NCI-H2227 (cell line): ENCODE measurements around the gene TCF23.

Experiments used
- DNase-seq: peaks from one replicate; lab custom pipeline; 2025; ENCODE audit not compliant: unreplicated experiment; lab: John Stamatoyannopoulos, UW

Gene TCF23

DNA sequence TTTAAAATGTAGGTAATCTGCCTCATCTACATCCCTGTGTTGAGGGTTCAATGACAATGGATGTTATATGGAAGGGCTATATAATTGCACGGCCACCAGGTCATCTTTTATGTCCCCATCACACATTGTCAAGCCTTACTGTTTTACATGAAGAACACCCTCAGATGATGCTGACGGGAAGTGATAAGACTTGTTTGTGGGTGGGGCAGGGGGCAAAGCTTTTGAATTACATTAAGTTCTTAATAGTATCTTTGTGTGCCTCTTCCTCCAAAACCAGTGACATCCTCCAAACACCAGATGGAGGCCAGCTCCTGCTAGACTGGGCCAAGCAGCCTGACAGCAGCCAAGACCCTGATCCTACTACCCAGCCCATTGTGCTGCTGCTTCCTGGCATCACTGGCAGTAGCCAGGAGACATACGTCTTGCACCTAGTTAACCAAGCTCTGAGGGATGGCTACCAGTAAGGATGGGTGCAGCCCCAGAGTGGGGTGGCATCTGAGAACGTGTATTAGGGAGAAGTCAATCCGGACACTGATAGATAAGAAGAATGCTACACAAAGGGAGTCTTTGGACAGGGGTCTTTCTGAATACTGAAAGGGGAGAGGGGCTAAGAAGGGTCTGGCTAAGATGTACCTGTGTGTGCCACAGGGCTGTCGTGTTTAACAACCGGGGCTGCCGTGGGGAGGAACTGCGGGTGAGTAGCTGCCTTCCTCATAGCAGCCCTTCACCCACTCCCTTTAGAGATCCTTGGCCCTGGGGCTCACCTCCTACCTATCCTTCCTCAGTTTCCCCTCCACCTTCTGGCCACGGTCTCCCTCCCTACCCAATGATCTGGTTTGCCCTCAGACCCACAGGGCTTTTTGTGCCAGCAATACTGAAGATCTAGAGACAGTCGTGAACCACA, 19.9 kb upstream of the TCF23 start:
- no peak for DNase-seq

DNA sequence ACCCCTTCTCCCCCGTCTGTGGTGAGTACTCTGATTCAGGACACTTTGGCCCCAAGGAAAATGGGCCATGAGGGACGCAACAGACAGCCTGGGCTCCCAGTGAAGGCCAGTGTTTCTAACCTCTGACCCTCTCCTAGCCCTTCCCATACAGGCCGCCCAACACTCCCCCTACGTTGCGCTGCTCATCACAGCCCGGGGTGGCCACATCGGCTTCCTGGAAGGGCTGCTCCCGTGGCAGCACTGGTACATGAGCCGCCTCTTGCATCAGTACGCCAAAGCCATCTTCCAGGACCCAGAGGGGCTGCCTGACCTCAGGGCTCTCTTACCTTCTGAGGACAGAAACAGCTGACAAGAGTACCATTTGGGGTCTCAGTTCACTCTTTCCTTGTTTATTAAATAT, 18.4 kb upstream of the TCF23 start:
- DNase-seq: no peak

DNA sequence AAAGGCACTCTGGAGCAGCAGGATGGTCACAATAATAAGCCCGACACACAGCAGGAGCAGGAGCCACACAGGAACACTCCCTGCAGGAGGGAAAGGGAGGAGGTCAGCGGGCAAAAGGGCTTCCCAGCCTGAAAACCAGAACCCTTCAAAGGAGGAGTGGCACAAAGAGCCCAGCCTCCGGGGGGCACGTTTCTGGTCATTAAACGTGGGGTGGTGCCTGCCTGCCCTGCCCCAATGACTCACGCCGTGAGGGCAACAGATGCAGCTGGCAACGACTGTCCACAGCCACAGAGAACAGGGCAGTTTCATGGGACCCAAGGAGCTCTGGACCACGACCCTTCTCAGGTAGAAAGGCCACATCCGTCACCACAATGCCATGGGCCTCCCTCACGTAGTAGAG, 17.4 kb upstream of the TCF23 start:
- no peak for DNase-seq

DNA sequence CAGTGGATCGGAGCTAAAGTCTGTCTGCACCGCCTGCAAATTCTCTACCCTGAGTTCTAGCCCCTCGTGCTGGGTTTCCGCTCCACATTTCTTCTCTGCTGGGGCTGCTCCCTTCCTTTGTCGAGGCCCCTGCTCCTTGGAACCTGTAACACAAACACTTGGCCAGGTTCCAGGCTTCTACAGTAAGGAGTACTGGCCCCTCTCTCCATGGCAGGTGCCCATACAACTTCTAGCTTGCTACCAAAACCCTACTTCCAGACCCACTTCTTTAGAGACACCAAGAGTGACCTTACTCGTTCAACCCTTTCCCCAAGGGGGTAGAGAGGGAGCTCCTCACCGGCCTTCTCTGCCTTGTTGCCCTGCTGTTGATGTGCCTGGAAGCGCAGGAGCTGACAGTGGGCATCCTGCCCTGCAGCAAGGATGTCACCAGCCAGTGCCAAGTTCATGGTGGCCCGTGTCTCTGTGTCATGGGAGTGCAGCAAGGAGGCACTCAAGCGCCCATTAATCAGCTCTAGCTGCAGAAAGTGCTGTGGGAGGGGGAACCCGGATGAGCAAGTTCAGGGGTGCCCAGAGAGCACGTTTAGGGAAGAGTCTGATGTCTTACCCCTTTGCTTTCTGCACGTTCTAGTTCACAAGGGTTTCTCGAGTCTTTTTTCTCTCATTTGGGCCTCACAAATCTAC, 15.5 kb upstream of the TCF23 start:
- no peak for DNase-seq

DNA sequence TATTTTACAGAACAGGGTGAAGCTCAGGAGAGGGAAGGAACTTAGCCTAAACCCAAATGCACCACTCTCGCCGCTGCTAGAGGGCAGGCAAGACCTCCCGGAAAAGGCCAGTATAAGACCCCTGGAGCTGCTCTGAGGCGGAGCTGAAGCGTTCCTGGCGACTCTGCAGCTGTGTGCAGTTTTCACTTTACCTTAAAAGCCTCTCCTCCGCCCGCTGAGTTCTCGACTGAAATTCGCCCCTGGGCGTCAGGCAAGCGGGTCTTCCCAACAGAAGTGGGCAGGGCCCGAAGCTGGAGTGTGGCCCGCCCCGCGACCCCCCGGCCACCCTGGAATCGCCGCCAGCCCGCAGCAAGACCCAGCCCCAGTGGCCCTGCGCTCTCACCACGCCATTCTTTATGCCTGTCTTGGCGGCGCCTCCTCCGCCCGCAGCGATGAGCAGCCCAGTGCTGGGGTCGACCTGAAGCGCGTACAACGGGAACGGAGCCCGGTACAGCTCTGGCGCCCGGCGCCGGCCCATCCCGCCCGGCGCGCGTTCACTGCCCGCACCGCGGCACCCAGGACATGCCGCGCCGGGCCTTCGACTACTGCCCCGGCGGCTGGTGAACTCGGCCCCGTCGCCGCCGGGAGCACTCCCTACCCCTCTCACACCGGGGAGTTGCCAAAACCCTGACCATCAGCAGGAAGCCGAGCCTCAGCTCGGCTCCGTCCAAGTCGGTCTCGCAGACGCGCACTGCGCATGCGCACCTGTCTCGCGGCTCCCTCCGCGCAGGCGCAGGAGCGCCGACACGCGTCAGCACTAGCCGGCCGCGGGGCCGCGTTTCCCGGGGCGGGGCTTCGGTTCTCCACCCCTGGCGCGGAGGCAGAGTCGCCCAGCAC, 14.7 kb upstream of the TCF23 start, which contains the start of gene PREB:
TSS of gene PREB (minus strand) at position 732 of the 876 bp plus-strand sequence. CDS start at position 517, 215 bp downstream.
- DNase-seq: peak; percentile 99

DNA sequence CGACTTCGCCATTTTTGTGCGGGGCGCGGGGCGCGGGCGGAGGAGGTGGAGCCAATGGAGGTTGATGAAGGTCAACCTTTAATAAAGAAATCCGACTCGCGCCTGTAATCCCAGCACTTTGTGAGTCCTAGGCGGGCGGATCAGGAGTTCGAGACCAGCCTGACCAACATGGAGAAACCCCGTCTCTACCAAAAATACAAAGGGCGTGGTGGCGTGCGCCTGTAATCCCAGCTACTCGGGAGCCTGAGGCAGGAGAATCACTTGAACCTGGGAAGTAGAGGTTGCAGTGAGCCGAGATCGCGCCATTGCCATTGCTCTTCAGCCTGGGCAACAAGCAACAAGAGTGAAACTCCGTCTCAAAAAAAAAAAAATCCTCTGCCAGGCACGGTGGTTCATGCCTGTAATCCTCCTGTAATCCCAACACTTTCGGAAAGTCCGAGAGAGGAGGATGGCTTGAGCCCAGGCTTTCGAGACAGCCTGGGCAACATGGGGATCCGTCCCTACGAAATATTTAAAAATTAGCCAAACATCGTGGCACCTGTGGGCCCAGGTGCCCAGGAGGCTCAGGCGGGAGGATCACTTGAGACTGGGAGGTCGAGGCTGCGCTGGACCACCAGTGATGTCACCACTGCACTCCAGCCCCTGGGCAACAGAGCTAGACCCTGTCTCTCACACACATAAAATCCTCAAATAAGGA, 13.9 kb upstream of the TCF23 start:
- no peak for DNase-seq

DNA sequence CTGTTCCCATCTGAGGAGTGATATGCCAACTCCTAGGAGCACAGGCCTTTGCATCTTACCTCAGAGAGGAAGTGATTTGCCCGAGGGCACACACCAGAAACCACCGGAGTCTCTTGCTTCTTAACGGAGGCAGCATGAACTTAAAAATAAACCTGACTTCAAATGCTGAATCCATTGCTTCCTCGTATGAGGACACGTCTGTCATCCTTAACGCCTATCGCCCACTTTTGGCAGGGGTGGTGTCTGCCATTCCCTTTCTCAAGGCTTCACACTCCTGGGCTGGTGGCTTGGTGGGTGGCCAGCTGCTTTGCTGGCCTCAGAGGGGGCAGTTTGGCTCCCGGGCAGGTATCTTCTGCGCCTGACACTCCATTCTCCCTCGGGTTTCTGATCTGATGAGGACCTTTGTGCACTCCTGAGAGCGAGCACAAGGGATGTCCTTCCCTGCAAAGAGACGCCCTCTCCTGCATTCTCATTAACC, 13.3 kb upstream of the TCF23 start:
- no peak for DNase-seq

DNA sequence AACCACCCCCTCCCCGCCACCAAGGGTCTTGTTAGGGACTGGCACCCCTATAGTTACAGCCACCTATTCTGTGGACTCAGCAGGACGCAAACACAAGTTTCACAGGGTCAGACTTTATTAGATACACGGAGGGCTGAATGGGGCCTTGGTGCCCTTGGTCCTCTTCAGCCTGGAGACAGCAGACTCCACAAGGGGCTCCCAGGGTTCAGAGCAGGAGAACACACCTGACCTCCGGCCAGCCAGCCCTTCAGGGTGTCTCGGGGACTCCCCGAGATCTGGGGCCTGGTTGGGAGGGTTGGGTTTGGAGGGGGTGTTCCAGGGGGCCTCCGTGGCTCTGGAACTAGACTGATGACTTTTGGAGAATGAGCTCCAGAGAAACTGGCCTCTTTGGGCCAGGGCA, 12.1 kb upstream of the TCF23 start:
- DNase-seq: no peak

DNA sequence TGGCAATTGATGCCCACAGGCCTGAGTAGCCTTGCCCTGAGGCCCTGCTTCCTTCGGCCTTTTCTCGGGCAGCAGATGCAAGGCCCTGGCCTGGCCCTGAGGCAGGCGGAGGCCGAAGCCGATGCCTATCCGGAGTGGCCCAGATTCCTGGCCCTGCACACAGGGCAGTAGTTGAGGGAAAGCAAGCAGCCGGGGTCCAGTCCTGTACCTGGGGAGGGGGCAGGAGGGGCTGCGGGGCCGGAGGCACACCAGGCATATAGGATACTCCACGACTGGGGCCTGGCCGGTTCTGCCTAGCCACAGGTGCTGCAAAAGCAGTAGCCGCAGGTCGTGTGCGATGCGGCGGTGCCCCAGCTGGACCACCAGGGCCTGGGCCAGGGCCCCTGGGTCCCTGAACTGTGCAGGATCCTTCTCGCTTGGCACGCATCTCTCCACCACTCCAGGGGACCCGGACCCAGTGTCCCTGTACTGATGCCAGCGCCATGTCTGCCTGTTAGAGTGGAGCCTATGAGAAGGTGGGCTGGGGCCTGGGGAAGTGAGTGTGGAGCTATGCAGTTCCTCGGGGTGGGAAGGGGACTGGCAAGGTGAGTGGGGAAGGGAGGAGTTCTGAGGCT, 11.4 kb upstream of the TCF23 start:
- no peak for DNase-seq

DNA sequence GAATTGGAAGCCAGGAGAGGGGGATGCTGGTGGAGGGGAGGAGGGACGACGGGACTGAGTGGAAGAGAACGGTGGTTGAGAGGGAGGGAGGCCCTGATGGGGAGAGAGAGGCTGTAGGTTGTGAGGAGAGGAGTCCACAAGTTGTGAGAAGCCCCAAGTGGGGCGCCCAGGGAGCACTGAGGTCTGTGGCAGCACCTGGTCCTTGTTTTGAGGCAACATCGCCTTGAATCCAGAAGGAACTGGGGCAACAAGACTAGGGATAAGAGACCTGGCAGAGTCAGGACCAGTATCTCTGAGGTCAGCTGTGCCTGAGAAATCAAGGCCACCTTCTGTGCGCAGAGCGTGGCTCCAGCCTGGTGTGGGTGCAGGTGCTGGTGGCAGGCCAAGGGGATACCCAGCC, 10.7 kb upstream of the TCF23 start:
- no peak for DNase-seq

DNA sequence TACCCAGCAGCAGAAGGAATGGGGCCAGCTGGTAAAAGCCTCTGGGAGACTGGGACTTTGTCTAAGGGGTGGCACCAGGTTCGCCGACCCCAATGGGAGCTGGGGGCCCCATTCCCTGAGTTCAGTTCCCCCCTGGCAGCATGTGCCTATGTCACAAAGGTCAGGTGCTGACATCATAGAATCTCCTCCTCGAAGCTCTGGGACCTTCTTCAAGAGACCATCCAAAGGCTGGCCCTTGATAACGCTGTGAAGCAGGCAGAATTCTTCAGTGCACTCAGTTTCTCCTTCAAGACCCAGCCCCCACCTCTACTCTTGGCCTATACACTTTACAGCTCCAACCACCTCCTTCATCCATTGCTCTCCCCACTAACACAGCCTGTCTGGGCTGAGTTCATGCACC, 9.5 kb upstream of the TCF23 start, which contains the start of gene PRR30:
TSS of gene PRR30 (minus strand) at position 101 of the 400 bp plus-strand sequence. CDS start 1,081 bp downstream, outside the sequence.
- DNase-seq: no peak

DNA sequence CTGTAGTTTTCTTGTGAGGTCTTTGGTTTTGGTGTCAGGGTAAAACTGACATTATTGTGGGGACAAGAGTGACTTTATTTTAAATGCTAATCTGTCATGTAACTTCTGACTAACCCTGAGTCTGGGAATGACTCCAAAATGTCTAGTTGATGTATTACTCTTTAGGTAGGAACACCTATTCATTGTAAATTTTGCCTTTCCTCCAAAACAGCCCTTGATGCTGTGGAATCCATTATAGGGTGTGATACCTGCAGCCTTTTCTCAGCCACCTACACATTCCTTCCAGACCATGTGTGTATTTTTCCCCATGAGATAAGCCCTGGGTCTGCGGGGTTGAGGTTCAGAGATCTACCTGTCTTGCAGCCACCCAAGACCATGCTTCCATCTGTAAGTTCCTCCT, 5.5 kb upstream of the TCF23 start:
- DNase-seq: no peak

DNA sequence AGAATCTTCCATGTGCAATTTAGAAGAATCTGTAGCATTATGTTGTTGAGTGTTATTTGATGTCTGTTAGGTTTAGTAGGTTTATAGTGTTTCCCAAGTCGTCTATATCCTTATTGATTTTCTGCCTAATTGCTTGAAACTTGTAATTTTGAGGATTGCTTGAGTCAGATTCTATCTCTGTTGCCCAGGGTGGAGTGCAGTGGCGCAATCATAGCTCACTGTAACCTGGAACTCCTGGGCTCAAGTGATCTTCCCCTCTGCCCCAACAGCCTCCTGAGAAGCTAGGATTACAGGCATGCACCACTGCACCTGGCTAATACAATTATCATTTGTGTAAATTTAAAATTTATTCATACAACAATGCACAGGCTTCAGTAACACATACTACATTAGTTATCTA, 3.1 kb upstream of the TCF23 start:
- DNase-seq: no peak

DNA sequence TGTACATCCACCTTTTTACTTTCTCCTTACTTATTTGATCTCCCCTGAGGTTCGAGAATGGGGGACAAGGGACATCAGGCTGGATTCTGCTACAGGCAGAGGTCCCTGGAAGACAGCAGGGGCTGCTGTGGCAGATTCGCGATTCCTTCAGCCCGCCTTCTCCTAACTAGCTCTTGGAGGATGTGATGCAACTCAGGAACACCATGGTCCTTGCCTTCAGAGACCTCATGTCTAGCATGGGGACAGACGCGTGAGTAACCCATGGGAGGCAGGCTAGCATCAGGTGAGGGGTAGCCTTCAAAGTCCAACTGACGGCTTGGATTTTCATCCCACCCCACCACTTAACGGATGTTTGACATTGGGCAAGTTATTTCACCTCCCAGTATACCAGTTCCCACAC, 869 bp upstream of the TCF23 start:
- DNase-seq: no peak

DNA sequence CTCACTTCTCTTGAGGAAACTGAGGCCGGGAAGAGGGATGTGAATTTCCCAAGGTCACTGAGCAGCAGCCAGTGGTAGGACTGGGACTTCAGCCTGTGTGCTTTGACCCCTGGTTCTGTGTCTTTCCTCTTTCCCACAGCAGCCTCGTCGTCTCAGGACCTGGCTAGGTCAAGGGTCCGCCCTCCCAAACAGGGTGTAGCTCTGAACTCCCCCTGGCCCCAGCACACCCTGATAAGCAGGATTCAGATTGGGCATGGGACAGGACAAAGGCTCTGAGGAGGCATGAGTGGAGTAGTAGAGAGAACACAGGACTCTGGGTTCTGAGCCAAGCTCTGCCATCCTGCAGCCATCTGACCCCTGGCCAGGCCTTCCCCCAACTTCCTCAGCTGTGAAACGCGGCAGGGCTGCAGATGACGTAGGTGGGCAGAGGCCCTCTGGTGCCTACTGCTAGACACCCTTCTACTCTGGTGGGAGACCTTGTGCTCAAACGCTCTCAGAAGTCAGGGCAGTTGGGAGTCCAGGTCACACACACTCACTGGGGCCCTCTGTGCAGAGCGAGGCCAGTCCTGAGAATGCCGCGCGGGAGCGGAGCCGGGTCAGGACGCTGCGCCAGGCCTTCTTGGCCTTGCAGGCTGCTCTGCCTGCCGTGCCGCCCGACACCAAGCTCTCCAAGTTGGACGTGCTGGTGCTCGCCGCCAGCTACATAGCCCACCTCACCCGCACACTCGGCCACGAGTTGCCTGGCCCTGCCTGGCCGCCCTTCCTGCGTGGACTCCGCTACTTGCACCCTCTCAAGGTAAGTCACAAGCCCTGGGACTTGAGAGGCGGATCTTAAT, 984 bp downstream of the TCF23 start:
- no peak for DNase-seq

DNA sequence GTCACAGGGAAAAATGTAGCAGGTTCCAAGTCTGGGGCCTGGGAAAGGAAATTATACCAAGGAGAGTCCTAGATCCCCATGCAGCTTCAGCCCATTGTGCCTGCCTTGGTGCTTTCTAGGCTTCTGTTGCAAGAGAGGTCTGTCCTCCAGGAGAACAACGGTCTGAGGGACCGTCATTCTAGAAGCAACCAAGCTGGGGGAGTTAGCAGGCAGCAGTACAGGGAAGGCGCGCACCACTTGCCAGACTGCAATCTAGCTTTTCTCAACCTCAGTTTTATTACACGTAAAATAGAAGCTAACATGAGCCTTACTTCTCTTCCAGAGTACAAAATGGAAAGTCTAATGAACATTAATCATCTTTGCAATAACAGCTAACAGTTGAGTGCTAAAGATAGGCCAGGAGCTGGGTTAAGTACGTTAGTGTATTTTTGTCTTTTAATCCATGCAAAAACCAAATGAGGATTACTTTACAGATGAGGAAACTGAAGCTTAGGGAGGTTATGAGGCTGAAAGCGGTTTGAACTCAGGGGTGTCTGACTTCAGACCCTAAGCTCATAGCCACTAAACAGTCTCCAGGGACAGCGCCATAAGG, 1.9 kb downstream of the TCF23 start:
- no peak for DNase-seq

DNA sequence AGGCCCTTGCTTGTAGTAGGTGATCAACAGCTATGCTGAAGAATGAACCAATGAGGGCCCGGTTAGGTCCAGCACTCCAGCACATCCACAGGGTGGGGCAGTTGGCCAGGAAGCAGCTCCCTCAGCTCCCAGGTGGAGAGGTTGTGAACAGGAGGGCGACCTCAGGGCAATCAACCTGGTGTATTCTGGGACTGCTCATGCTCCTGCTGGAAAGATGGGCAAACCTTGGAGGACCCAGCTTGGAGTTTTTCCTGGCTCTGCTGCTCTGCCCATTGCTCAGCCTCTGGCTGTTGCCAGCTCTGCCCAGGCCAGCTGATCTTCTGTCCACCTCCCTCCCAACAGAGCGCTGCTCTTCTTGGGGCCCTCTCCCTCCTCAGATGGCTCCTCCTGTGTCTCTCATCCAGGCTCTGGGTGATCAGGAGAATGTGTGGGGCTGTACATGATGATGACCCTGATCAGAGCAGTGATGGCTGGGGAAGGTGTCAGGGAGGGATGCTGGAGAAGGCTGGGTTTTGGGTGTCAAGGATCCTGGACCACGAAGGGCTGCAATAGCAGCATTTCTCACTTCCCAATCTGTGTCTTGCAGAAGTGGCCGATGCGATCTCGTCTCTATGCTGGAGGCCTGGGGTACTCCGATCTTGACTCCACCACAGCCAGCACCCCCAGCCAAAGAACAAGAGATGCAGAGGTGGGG, 3.4 kb downstream of the TCF23 start:
- no peak for DNase-seq

DNA sequence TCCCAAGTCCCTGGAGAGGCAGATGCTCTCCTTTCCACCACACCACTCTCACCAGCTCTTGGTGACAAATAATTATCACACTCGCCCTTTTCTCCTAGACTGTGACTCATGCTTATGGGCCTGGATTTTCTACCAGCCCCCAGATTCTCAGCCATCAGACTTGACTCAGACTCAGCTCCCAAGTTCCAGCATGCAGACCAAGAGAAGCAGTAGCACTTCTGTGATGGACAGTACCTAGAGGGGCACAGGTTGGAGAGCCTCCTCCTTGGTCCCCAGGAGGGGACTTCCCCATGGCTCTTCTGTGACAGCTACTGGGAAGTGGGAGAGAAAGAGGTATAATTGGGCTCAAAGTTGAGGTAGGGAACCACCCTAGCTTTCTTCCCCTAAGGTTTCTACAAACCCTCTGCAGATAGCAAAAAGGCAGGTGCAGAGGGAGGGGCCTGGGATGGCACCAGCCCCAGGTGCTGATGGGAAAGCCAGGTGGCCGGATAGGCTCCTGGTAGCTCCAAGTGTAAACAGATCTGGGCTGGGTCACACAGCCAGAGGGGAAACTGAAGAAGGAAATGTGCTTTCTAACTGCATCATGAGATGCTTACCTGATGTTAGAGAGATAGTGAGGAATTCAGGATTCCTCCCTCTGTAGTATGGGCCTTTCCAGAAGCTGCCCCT, 4.1 kb downstream of the TCF23 start:
- no peak for DNase-seq
